ENCODE results near the gene APBA2.

The APBA2 gene

DNA sequence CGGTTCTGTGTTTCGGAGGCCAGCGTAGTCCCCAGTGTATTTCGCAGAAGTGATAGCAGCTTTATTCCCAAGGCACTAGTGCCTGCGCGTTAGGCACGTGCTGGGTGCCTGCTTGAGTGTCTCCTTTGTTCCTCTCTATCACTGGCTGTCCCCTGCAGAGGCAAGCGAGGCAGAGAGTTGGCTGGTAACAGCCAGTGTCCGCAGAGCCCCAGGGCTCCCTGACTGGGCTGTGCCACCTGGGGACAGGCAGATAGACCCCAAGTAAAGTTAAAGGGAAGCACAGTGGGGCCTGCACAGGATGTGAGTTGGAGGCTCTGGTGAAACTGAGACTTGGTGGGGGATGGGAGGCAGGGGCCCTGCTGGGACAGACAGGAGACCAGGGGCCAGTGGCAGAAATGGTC is 50.7 kb downstream of the APBA2 start:
- DNase-seq = peak in 2 of 14 donors; percentile 18 to 76

- no peak for DNase-seq
Observed at GRCh38 chr15:28937271-28937670, 51.5 kb downstream of the APBA2 start.

GRCh38 chr15:28942046-28942445 is 56.3 kb downstream of the APBA2 start:
- DNase-seq = no peak

DNA sequence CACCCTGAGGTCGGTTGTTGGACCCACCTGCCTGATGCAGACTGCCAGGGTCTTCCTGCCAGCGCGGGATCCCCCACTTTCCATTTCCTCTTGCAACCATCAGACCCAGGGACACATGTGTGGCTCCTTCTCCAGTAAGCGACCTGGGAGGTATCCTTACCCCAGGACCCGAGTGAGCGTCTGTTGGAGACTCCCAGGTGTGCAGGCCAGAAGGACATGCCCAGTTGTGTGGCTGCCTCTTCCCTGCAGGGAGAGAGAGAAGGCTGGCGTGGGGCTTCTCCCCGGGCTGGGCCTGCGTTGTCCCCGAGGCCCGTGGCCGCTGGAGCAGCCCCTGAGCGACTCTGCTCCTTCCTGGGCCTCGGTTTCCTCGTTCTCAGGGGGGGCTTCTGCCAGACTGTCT is 56.8 kb downstream of the APBA2 start:
- DNase-seq = no peak

- DNase-seq = no peak
Observed at GRCh38 chr15:28943146-28943545, 57.4 kb downstream of the APBA2 start.

- no peak for DNase-seq
Observed at GRCh38 chr15:28943611-28944230, 57.9 kb downstream of the APBA2 start.

DNA sequence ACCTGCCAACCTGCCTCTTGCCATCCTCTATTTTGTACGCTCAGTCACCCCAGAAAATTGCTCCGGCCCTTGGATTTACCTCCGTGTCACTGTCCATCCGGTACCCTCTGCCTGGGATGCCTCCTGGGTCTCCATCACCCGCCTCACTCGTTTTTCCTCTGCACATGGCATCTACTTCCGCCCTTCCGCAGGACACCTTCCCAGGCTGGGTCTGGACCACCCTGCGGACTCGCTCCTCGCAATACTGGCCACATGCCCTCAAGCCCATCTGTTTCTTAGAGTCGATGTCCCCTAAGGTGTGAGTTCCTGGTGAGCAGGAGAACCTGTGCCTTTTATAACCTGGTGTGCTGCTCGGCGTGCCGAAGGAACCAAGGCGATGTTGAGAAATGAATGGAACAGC is 58.5 kb downstream of the APBA2 start:
- peak in 1 of 14 donors; percentile 49 for DNase-seq

DNA sequence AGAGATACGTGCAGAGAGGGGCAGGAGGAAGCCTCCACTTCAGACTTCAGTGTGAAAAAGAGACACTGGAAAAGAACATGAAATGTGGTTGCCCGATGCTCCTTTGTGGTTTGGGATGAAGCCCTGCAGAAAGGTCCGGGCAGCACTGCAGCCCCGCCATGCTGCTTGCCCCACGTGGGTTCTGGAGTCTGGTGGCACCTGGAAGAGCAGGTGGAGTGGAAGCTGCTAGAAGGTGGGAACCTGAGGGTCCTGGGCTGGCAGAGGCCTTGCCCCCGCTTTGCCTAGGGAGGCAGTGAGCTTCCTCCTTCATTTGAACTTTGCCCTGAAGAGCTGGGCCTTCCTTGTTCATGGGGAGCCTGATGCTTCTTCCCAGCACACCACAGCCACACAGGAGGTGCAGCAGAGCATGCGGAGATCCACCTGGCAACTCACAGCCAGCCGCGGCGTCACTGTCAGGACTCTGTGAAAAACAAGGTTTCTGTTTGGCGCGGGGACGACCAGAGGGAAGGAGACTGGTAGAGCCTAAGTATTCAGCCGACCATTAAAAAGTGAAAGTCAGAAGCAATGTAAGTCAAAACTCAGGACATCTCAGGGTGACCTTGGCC is 59.0 kb downstream of the APBA2 start:
- DNase-seq = peak in 1 of 14 donors; percentile 27

GRCh38 chr15:28945626-28946230 is 60.0 kb downstream of the APBA2 start:
- no peak for DNase-seq

DNA sequence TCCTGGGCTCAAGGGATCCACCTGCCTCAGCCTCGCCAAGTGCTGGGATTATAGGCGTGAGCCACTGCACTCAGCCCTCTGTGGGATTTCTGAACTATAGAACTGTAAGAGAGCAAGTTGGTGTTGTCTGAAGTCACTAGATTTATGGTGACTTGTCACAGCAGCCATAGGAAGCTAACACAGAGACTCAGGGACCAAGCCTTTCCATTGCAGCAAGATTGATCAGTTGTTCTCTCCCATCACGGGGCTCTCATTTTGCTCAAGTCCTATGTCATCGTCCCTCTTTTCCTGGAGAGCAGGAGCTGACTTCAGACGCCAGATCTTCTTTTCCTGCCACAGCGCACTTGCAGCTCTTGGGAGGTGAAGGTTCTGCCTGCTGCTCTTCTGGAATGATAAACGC is 61.0 kb downstream of the APBA2 start:
- DNase-seq = no peak

GRCh38 chr15:28947221-28947674 is 61.5 kb downstream of the APBA2 start:
- no peak for DNase-seq

DNA sequence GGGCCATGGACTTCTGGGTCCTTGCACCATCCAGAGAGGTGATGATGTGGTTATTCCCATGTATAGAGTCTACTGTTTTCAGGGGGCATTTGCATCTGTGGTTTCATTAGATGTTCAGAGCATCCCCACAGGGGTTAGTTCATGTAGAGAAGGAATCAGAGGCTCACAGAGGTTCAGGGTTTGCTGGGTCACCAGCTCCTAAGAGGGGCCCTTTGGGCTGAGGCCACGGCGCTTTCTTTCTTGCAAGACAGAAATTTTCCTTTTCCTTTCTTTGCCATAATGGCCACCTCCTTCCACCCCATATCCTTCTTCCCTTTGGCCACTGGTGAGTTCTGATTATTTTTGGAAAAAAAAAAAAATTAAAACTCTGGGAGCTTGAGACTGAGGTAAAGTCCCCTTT is 62.3 kb downstream of the APBA2 start:
- DNase-seq = no peak

- no peak for DNase-seq
Observed at GRCh38 chr15:28950916-28951315, 65.1 kb downstream of the APBA2 start.

GRCh38 chr15:28952666-28953491 is 67.1 kb downstream of the APBA2 start:
- DNase-seq = no peak

DNA sequence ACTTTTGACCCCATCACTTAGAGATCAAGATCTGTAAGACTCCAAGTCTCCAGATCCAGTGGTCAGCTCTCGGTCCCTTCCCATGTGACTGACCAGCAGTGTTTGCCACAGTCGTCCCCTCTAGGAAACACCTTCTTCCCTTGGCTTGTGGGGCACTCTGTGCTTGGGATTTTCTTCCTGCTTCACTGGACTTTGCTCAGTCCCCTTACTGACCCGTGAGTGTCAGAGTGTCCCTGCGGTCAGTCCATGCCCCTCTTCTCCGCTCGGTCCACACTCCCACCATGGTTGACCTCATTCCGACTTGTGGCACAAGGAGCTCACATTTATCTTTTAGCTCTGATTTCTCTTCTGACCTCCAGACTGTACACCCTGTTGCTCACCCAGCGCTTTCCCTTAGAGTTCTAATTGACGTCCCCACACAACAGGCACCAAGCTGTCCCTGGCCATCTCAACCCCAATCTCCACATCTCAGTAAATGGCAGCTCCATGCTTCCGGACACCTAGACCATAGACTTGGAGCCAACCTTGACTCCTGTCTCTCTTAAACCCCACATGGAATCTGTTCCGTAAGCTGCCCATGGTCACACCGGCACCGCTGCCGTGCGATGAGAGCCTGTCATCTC is 67.9 kb downstream of the APBA2 start:
- DNase-seq = no peak

- DNase-seq = no peak
Observed at GRCh38 chr15:28954466-28955159, 68.8 kb downstream of the APBA2 start.

GRCh38 chr15:28955160-28955992 is 69.6 kb downstream of the APBA2 start:
- DNase-seq = no peak

GRCh38 chr15:28955993-28956421 is 70.2 kb downstream of the APBA2 start:
- DNase-seq = no peak

GRCh38 chr15:28956491-28956890 is 70.7 kb downstream of the APBA2 start:
- DNase-seq = no peak

DNA sequence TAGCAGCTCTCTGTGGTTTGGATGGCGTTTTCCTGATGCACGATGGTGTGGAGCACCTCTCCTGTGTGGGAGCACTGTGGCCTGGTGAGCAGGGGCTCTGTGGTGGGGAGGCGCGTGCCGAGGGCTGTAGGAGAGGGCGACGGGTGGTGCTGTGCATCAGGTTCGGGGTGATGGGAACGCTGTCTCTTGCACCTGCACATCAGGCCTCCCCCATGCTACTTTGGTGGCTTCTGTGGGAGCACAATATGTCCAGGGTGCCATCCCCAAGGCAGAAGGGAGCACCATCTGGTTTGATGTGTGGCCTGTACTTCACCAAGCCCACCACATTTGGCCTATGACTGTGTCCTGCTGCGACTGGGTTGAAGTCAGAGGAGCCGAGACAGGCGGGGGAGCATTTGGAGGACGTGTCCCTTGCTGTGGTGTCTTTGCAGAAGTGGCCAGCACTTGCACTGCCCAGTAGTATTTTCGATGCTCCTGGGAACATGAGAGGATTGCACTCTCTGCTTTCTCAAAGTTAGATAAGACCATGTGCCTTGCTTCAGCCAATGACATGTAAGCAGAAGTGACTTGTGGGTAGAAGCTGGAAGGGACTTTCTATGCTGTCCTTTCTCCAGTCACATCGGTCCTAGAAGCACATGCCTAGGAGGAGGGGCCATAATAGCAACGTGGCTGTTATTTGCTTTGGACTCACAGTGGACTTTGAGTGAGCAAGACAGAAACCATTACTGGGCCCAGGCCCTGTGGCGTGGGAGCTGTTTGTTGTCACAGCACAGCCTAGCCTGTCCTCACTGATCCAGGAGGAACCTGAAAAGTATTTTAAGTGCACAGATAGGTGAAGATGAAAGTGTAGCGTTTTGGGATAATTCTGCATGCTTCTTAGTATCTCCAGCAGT is 72.1 kb downstream of the APBA2 start:
- no peak for DNase-seq

Data from C1 segment of cervical spinal cord (tissue), 14 donors.